ENCODE measurements around the gene PRLH.

Gene PRLH

DNA sequence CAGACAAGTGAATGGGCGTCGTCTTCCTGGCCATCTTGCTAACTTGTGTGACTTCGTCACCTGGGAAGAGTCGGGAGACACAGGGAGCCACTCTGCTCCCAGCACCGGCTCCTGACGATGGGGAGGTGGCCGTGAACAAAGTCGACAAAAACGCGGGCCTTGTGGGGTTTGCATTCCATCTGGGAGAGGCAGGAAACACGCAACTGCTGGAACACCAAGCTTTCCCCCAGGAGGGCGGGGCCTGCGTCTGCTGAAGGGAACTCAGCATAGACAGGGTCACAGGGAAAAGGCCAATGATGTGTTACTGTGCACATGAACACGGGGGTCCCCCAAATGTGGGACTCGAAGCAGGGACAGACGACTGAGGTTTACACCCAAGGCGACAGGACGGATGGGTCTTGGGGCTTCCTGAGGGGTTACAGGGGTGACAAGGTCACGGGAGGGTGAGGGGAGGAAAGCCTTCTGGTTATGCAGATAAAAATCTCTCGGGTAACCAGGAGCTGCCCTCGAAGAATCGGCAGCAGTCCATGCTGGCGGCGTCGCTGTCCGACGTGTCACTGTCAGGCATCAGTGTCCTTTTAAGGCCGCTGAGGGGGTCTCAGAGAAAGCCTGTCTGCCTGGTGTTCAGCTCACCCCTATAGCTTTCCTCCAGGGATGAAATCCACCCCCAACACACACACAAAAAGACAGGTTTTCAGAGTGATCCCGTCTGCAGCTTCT is 28.2 kb upstream of the PRLH start:
- no peak overlapping the region for H3K9ac ChIP-seq (ENCODE audit: low read length)
- H4K20me1 ChIP-seq (ENCODE audit: low read depth, low read length): no peaks in the 10 kb centered on the region
- no peaks in the 10 kb centered on the region for H3K9me3 ChIP-seq (ENCODE audit: insufficient read depth, low read length)
- H3K9me2 ChIP-seq (replicated peaks; ENCODE audit: insufficient read depth, low read length): no peaks in the 10 kb centered on the region
- H3K79me2 ChIP-seq (ENCODE audit: insufficient read depth, low read length): no peaks in the 10 kb centered on the region
- no peaks in the 10 kb centered on the region for H3F3A ChIP-seq (ENCODE audit: insufficient read depth)
- H3K4me3 ChIP-seq (ENCODE audit: insufficient read depth, low read length, poor library complexity, severe bottlenecking): no peak overlapping the region
- H3K36me3 ChIP-seq (ENCODE audit: low read length): no peaks in the 10 kb centered on the region
- no peak overlapping the region for H3K27ac ChIP-seq (ENCODE audit: low read depth, low read length)
- H2AFZ ChIP-seq (ENCODE audit: low read depth, low read length, severe bottlenecking): no peak overlapping the region
- no peaks in the 10 kb centered on the region for H3K27me3 ChIP-seq (ENCODE audit: low read length)
- H3K4me2 ChIP-seq (ENCODE audit: low read depth, low read length, poor library complexity, severe bottlenecking): no peak overlapping the region
- TF ChIP-seq CTCF (IDR thresholded peaks at IDR 0.05; ENCODE audit: insufficient read depth, low read length, poor library complexity, severe bottlenecking): no peak
- TF ChIP-seq EZH2phosphoT487 (conservative IDR thresholded peaks at IDR 0.05; ENCODE audit: low read length): no peak

DNA sequence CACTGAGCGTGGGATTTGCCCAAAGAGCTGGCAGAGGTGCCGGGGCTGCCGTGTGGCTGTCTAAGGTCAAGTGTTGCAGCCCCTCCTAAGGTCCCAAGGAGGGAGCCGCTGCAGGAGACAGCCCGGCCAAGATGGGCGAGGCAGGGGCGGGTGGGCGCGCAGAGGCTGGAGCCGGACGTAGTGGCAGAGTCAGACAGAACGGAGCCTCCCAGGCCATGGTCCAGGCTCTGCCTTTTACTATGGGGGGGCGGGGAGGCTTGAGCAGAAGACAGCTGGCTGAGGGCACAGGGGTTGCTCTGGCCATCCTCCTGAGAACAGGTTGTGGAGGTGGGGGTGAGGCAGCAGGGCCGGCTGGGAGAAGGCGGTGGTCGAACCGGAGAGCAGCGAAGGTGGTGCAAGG is 27.5 kb upstream of the PRLH start:
- H3F3A ChIP-seq (ENCODE audit: insufficient read depth): no peaks in the 10 kb centered on the region
- no peak overlapping the region for H3K4me2 ChIP-seq (ENCODE audit: low read depth, low read length, poor library complexity, severe bottlenecking)

DNA sequence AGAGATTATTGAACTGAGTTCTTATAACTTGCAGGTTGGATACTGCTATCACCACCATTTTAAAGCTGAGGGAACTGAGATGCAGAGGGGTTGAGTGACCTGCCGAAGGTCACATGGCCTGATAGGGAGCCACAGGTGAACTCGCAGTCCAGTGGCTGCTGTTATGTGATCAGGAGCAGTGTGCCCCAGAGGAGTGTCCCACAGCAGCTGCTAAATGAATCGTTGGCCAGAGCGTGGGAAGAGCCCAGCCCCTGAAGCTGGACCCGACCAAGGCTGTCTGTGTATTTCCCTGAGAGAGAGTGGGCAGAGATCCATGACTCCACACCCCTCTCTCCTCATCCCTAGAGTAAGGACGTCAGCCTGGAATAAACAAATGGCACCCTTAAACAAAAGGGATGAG is 26.7 kb upstream of the PRLH start:
- Histone ChIP-seq H3K27me3 (ENCODE audit: low read length) (no peaks in the 10 kb centered on the region), H2AFZ (ENCODE audit: low read depth, low read length, severe bottlenecking) (no peak overlapping the region), H3F3A (ENCODE audit: insufficient read depth) (no peaks in the 10 kb centered on the region), H3K9me3 (ENCODE audit: insufficient read depth, low read length) (no peaks in the 10 kb centered on the region), H3K9ac (ENCODE audit: low read length) (no peak overlapping the region), H3K27ac (ENCODE audit: low read depth, low read length) (no peak overlapping the region), H3K4me3 (ENCODE audit: insufficient read depth, low read length, poor library complexity, severe bottlenecking) (no peak overlapping the region), H3K4me2 (ENCODE audit: low read depth, low read length, poor library complexity, severe bottlenecking) (no peak overlapping the region), H3K36me3 (ENCODE audit: low read length) (no peaks in the 10 kb centered on the region), H3K9me2 (replicated peaks; ENCODE audit: insufficient read depth, low read length) (no peaks in the 10 kb centered on the region), H4K20me1 (ENCODE audit: low read depth, low read length) (no peaks in the 10 kb centered on the region), H3K79me2 (ENCODE audit: insufficient read depth, low read length) (no peaks in the 10 kb centered on the region)
- TF ChIP-seq CTCF (IDR thresholded peaks at IDR 0.05; ENCODE audit: insufficient read depth, low read length, poor library complexity, severe bottlenecking): no peak
- TF ChIP-seq EZH2phosphoT487 (conservative IDR thresholded peaks at IDR 0.05; ENCODE audit: low read length): no peak

More for the DNA sequence above, 27.5 kb upstream of the PRLH start:
- Histone ChIP-seq H2AFZ (ENCODE audit: low read depth, low read length, severe bottlenecking) (no peak overlapping the region), H4K20me1 (ENCODE audit: low read depth, low read length) (no peaks in the 10 kb centered on the region), H3K4me3 (ENCODE audit: insufficient read depth, low read length, poor library complexity, severe bottlenecking) (no peak overlapping the region), H3K27ac (ENCODE audit: low read depth, low read length) (no peak overlapping the region), H3K36me3 (ENCODE audit: low read length) (no peaks in the 10 kb centered on the region), H3K27me3 (ENCODE audit: low read length) (no peaks in the 10 kb centered on the region), H3K9me3 (ENCODE audit: insufficient read depth, low read length) (no peaks in the 10 kb centered on the region), H3K79me2 (ENCODE audit: insufficient read depth, low read length) (no peaks in the 10 kb centered on the region), H3K9me2 (replicated peaks; ENCODE audit: insufficient read depth, low read length) (no peaks in the 10 kb centered on the region), H3K9ac (ENCODE audit: low read length) (no peak overlapping the region)
- no peak for TF ChIP-seq CTCF (IDR thresholded peaks at IDR 0.05; ENCODE audit: insufficient read depth, low read length, poor library complexity, severe bottlenecking)
- no peak for TF ChIP-seq EZH2phosphoT487 (conservative IDR thresholded peaks at IDR 0.05; ENCODE audit: low read length)

Data from SU-DHL-6 (cell line).